Tibial nerve (tissue), 4 donors: ENCODE results near the gene SSH3.

Experiments used
- EP300 ChIP-seq, 2 donors: sonication (generic); formaldehyde crosslinking; IDR thresholded peaks; one replicate each; pipeline ENCODE4 v1.6.1; 2017; ENCODE audit warnings: antibody characterized with exemption in 2 of 2, mild to moderate bottlenecking in 1 of 2
- POLR2A ChIP-seq, 2 donors: fragments of 450-650 bp; IDR thresholded peaks; one replicate each; pipeline ENCODE4 v1.6.1; 2017; ENCODE audit warnings: antibody characterized with exemption in 2 of 2, mild to moderate bottlenecking in 2 of 2, moderate library complexity in 2 of 2
- TF ChIP-seq, protein P1 (sequence below), 5 experiments: fragments of 200-600 bp in 3 of 5; fragments of 450-650 bp in 2 of 5; sonication (generic) in 3 of 5; IDR thresholded peaks; one replicate each; pipeline ENCODE4 v1.5.1; 2016 to 2019; ENCODE audit warnings: antibody characterized with exemption in 5 of 5, mild to moderate bottlenecking in 3 of 5, moderate library complexity in 2 of 5

DNA sequence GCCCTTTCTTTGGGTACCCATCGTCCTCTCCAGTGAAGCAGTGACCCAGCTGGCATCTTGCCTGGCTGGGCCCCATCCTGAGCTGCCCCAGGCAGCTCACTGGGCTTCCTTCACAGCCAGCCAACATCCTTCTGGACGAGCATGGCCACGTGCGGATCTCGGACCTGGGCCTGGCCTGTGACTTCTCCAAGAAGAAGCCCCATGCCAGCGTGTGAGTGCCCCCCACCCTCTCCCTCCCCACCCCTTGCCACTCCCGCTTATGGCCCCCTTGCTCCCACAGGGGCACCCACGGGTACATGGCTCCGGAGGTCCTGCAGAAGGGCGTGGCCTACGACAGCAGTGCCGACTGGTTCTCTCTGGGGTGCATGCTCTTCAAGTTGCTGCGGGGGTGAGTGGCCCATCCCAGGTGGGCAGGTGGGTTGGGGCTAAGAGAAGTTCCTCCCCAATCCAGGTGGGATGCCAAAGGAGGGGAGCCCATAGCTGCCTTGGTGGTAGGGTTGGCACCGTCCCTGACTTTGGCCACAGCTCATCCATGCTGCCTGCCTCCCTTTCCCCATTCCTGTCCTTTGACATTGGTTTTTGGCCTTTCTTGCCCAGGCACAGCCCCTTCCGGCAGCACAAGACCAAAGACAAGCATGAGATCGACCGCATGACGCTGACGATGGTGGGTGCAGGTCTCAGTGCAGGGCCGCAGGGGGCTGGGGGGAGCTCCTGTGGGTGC lies 21.0 kb upstream of the SSH3 start:
- TF ChIP-seq, protein P1, sequence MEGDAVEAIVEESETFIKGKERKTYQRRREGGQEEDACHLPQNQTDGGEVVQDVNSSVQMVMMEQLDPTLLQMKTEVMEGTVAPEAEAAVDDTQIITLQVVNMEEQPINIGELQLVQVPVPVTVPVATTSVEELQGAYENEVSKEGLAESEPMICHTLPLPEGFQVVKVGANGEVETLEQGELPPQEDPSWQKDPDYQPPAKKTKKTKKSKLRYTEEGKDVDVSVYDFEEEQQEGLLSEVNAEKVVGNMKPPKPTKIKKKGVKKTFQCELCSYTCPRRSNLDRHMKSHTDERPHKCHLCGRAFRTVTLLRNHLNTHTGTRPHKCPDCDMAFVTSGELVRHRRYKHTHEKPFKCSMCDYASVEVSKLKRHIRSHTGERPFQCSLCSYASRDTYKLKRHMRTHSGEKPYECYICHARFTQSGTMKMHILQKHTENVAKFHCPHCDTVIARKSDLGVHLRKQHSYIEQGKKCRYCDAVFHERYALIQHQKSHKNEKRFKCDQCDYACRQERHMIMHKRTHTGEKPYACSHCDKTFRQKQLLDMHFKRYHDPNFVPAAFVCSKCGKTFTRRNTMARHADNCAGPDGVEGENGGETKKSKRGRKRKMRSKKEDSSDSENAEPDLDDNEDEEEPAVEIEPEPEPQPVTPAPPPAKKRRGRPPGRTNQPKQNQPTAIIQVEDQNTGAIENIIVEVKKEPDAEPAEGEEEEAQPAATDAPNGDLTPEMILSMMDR (IDR thresholded peaks at IDR 0.05): no peak
- no peak for TF ChIP-seq POLR2A (IDR thresholded peaks at IDR 0.05)
- no peak for TF ChIP-seq EP300 (IDR thresholded peaks at IDR 0.05)
